ENCODE results near the gene NCL.

- peak; percentile 11 for TF ChIP-seq CTCF (IDR thresholded peaks at IDR 0.05; ENCODE audit: insufficient read depth, low read depth, low read length)
- TF ChIP-seq EZH2 (IDR thresholded peaks at IDR 0.05; ENCODE audit: insufficient read depth, low read length) = no peak
Measured at GRCh38 chr2:231489990-231490389, 25.7 kb upstream of the NCL start.

Data from astrocyte (in vitro differentiated cells and primary cell).